Thoracic aorta (tissue), 2 donors: Measurements from ENCODE around the gene B9D1. TPM values are rescaled to one million over a fixed set of nuclear protein-coding genes. Genes with fewer than 3 reads are reported as not detected.

ENCODE experiments used
- ATAC-seq: fragments of 150-250 bp; one replicate; pipeline ENCODE4 v1.8.0; 2017; ENCODE audit warnings: low read depth; ENCODE audit not compliant: insufficient number of reproducible peaks, low FRiP score
- DNase-seq: peaks from one replicate; pipeline ENCODE4 v3.0.0-alpha.2; 2020; ENCODE audit warnings: low spot score
- H3K27ac ChIP-seq, 2 donors: fragments of 200-600 bp; sonication (generic); 1 replicate in 1 of 2; 2 replicates in 1 of 2; pipeline ENCODE4 v1.5.1; 2016; ENCODE audit warnings: mild to moderate bottlenecking in 2 of 2, moderate library complexity in 2 of 2
- H3K27me3 ChIP-seq: fragments of 200-600 bp; sonication (generic); replicated peaks from 2 replicates; pipeline ENCODE4 v1.6.0; 2016; ENCODE audit warnings: mild to moderate bottlenecking; ENCODE audit not compliant: insufficient read depth
- H3K36me3 ChIP-seq: fragments of 200-600 bp; sonication (generic); one replicate; pipeline ENCODE4 v1.5.1; 2016
- H3K4me1 ChIP-seq, 2 donors: fragments of 200-600 bp; sonication (generic); 1 replicate in 1 of 2; 2 replicates in 1 of 2; pipeline versions ENCODE4 v1.5.1 to v1.6.0; 2016; ENCODE audit warnings: low read depth in 2 of 2, mild to moderate bottlenecking in 1 of 2; ENCODE audit not compliant: control insufficient read depth in 1 of 2
- H3K4me3 ChIP-seq: fragments of 200-600 bp; sonication (generic); 2 replicates; pipeline ENCODE4 v1.5.1; 2016; ENCODE audit warnings: mild to moderate bottlenecking
- H3K9me3 ChIP-seq: fragments of 200-600 bp; sonication (generic); 2 replicates; pipeline ENCODE4 v1.5.1; 2016
- total RNA-seq, 2 donors: library from RNA; depleted of rRNA; stranded (reverse); fragments of >200 nt; gene quantifications; one replicate each; pipeline versions ENCODE4 v1.1.0 to v1.2.3, GENCODE V29; 2016
- TF ChIP-seq, protein P1 (sequence below): fragments of 200-600 bp; sonication (generic); IDR thresholded peaks from one replicate; pipeline ENCODE4 v1.5.1; 2019; ENCODE audit warnings: antibody characterized with exemption

B9D1 gene
- total RNA-seq, 2 donors from 2014 or later, result 6.3 to 33.4 TPM

- Histone ChIP-seq H3K36me3 (no peaks in the 10 kb centered on the region), H3K4me3 (no peak overlapping the region), H3K27me3 (no peaks in the 10 kb centered on the region), H3K4me1 (peaks cover 5 to 6% of the 10 kb centered on the region in 2 donors), H3K27ac (no peak overlapping the region), H3K9me3 (no peaks in the 10 kb centered on the region)
- ATAC-seq (no peak), DNase-seq (no peak)
- TF ChIP-seq, protein P1, sequence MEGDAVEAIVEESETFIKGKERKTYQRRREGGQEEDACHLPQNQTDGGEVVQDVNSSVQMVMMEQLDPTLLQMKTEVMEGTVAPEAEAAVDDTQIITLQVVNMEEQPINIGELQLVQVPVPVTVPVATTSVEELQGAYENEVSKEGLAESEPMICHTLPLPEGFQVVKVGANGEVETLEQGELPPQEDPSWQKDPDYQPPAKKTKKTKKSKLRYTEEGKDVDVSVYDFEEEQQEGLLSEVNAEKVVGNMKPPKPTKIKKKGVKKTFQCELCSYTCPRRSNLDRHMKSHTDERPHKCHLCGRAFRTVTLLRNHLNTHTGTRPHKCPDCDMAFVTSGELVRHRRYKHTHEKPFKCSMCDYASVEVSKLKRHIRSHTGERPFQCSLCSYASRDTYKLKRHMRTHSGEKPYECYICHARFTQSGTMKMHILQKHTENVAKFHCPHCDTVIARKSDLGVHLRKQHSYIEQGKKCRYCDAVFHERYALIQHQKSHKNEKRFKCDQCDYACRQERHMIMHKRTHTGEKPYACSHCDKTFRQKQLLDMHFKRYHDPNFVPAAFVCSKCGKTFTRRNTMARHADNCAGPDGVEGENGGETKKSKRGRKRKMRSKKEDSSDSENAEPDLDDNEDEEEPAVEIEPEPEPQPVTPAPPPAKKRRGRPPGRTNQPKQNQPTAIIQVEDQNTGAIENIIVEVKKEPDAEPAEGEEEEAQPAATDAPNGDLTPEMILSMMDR, result no peak
These were observed 9.9 kb upstream of the B9D1 start for GRCh38 chr17:19372439-19372838.

DNA sequence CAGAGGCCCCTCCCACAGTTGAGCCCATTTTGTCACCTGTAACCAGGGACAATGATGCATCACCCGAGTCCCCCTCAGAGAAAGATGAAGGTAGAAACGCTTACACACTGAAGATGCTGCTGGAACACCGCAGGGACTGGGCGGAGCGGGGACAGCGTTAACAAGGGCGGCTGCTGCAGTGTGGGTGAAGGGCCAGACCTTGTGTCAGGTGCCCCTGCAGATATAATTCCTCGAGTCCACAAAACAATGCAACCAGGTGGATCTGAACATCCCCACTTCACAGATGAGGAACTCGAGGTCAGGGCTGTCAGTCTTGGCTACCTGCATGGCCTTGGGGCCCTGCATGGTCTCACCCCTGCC, 9.5 kb upstream of the B9D1 start:
- DNase-seq, result no peak

DNA sequence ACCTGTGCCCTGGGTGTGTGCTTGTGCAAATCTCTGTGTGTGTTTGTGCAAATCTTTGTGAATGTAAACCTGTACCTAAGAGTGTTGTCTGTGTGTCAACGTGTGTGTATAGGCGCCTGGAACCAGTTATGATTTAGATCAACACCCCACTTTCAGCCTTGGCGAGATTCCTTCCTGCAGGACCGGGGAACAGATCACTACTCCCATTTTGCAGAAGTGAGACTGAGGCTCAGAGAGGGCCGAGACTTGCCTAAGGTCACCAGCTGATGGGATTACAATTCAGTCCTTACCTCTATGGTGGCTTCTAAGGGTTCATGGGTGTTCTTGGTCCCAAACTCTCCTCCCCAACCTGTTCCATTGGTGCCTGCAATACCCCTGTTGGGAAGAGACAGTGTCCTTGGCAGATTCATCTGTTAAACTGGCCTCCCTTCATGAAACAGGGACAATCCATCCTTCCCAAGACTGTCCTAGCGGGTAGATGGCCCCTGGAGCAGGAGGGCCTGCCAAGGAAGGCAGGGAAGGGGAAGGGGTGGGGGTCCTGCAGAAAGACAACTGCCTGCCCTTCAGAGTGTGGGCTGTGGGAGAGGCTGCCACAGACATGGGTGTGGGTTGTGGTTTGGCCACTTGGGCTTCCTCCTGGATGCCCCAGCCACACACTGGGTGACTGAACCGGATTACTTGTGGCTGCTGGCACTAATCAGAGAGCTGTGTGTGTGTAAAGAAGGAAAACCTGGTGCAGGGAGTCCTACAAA, 8.9 kb upstream of the B9D1 start:
- no peaks in the 10 kb centered on the region for H3K36me3 ChIP-seq
- DNase-seq, result no peak
- H3K27ac ChIP-seq, result no peak overlapping the region
- H3K27me3 ChIP-seq, result no peaks in the 10 kb centered on the region
- H3K9me3 ChIP-seq, result no peaks in the 10 kb centered on the region
- no peaks in the 10 kb centered on the region for H3K4me1 ChIP-seq
- H3K4me3 ChIP-seq, result no peak overlapping the region
- TF ChIP-seq, protein P1, result no peak
- no peak for ATAC-seq

More for the DNA sequence above, 9.5 kb upstream of the B9D1 start:
- Histone ChIP-seq H3K27me3 (no peaks in the 10 kb centered on the region), H3K9me3 (no peaks in the 10 kb centered on the region), H3K4me3 (no peak overlapping the region), H3K27ac (no peak overlapping the region), H3K36me3 (no peaks in the 10 kb centered on the region), H3K4me1 (peaks cover 3% of the 10 kb centered on the region in 2 donors)
- TF ChIP-seq, protein P1, result no peak
- no peak for ATAC-seq

DNA sequence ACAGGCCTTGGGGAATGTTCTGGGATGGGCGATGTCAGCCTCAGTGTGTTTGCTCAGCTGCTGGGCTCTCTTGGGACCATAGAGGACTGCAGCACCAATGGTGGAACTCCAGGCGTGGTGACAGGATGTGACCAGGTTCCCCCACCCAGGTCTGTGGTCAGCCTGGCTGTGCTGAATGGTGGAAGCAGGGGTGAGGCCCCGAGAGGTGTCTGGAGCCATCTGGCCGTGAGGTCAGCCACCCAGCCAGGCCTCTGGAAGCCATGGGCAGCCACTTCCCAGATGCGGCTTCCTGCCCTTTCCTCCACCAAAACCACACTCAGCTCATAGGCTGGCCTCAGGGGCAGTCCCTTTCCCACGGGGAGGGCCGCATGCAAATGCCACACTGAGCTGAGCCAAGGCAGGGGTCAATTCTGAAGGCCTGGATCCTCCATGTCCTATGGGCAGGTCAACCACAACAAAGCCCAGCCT, 8.0 kb upstream of the B9D1 start:
- no peak for ATAC-seq
- H3K27me3 ChIP-seq, result no peaks in the 10 kb centered on the region
- no peaks in the 10 kb centered on the region for H3K9me3 ChIP-seq
- no peak overlapping the region for H3K27ac ChIP-seq
- no peak for DNase-seq
- no peaks in the 10 kb centered on the region for H3K36me3 ChIP-seq
- H3K4me3 ChIP-seq, result no peak overlapping the region
- H3K4me1 ChIP-seq, result no peaks in the 10 kb centered on the region
- TF ChIP-seq, protein P1, result no peak

GRCh38 chr17:19369846-19370492, 7.4 kb upstream of the B9D1 start:
- no peaks in the 10 kb centered on the region for H3K4me1 ChIP-seq
- H3K36me3 ChIP-seq, result no peaks in the 10 kb centered on the region
- ATAC-seq (no peak), DNase-seq (no peak)
- no peaks in the 10 kb centered on the region for H3K27me3 ChIP-seq
- no peak overlapping the region for H3K4me3 ChIP-seq
- H3K27ac ChIP-seq, result no peak overlapping the region
- TF ChIP-seq, protein P1, result no peak
- H3K9me3 ChIP-seq, result no peaks in the 10 kb centered on the region
